HG02571 (cell line): Measurements from ENCODE around the gene GALNT11.
"Not testable (repeated sequence)": the region's sequence is repeated elsewhere in the genome, so short reads cannot be mapped to it uniquely, and the experiment has no call there.

Source experiments
- ATAC-seq: cut with Tn5 transposase; IDR thresholded peaks from one replicate; pipeline ENCODE4 v1.9.1; 2021; ENCODE audit warnings: mild to moderate bottlenecking, moderate library complexity; ENCODE audit not compliant: unreplicated experiment

GALNT11 gene

GRCh38 chr7:152027491-152028365 lies 2.3 kb downstream of the GALNT11 start:
- not testable (repeated sequence) for ATAC-seq

DNA sequence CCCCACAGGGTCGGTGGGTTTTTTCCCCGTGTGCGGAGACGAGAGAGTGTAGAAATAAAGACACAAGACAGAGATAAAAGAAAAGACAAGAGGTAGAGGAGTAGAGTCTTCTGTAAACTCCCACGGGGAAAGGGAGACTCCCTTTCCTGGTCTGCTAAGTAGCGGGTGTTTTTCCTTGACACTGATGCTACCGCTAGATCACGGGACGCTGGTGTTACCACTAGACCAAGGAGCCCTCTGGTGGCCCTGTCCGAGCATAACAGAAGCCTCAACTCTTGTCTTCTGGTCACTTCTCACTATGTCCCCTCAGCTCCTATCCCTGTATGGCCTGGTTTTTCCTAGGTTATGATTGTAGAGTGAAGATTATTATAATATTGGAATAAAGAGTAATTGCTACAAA lies 4.6 kb downstream of the GALNT11 start:
- ATAC-seq = not testable (repeated sequence)

- ATAC-seq = not testable (repeated sequence)
Observed at GRCh38 chr7:152030639-152031038, 5.2 kb downstream of the GALNT11 start.

DNA sequence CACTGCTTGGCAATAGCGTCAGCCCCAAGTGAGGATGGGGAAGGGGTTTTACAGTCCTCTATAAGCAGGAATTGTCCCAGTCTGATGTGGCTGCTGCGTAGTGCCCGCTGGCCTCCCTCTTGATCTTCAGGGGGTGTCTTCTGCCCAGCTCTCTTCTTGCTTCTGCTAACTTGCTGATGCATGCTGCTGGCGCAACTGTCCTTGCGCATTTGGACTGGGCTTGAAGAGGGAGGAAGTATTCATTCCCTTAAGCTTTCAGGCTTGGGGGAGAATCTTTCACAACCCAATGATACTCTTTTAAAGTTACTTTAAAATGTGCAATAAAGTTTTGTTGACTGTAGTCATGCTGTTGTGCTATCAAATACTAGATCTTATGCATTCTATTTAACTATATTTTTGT lies 10.3 kb downstream of the GALNT11 start:
- no peak for ATAC-seq

- not testable (repeated sequence) for ATAC-seq
Observed at GRCh38 chr7:152038410-152038809, 12.9 kb downstream of the GALNT11 start.

DNA sequence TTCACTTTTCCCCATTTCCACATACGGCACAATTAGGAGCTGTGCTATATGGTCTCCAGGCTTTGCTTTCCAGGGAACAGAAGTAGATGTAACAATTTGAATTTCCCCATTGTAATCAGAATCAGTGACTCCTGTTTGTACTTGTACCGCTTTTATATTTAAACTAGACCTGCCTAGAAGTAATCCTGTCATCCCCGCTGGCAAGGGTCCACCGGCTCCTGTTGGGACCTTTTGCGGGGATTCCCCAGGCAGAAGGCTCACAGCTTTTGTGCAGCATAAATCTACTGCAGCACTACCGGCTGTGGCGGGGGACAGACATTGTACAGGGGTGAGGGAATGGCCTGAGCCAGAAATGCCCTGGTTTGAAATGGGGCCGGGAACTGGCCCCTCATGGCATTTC lies 17.6 kb downstream of the GALNT11 start:
- not testable (repeated sequence) for ATAC-seq

- not testable (repeated sequence) for ATAC-seq
Observed at GRCh38 chr7:152044909-152045308, 19.4 kb downstream of the GALNT11 start.

- ATAC-seq = no peak
Observed at GRCh38 chr7:152046531-152046930, 21.1 kb downstream of the GALNT11 start.

DNA sequence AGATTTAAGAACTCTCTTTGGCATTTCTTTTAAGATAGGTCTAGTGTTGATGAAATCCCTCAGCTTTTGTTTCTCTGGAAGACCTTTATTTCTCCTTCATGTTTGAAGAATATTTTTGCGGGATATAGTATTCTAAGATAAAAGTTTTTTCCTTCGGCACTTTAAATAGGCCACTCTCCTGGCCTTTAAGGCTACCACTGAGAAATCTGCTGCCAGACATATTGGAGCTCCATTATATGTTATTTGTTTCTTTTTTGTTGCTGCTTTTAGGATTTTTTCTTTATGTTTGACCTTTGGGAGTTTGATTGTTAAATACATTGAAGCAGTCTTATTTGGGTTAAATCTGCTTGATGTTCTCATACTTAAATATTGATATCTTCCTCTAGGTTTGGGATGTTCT lies 22.6 kb downstream of the GALNT11 start:
- ATAC-seq = no peak

DNA sequence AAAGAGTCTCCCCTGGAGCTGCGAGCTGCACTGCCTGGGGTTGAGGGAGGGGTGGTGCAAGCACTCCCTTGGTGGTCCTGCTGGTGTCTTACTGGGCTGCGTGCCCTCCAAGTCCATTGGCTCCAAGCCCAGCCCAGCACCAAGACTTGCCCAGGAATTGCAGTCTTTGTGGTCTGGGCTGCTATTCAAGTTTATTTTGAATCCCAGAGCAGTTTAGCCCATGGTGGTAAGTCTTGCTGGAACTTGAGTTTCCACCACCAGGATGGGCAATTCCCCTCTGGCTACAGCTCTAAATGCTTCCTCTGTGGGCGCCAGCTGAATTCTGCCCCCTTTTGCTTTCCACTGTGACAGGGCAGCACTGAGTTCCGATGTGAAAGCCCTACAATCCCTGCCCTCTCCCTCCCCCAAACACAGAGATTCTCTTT lies 25.1 kb downstream of the GALNT11 start:
- ATAC-seq = no peak

DNA sequence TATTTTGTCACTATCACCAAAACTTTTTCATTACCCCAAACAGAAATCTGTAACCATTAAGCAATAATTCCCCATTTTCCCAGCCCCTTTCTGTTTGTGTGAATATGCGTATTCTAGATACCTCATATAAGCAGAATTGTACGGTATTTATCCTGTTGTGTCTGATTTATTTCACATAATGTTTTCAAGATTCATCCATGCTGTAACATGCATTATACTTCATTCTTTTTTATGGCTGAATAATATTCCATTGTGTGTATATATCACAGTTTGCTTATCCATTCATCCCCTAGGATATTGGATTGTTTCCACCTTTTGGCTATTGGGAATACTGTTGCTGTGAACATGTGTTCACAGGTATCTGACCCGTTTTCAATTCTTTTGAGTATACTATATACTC lies 26.5 kb downstream of the GALNT11 start:
- ATAC-seq = no peak

DNA sequence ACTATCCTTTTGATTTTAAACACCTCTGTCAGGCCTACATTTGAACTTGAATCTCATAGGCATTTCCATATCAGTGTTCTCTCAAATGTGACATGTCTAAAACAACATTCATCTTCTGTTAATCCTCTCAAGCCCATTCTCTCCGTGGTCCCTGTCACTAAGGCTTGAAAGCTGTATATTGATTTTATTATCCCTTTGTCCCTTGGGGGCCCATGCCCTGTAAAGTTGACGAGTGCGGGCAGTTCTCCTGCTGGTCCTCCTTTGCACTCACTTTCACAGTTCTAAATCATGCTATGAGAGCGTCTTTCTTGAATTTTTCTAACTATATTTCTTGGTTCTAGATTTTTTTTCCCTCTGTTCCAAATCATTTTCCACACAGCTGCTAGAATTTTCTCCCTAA lies 27.3 kb downstream of the GALNT11 start:
- no peak for ATAC-seq

- ATAC-seq = no peak
Observed at GRCh38 chr7:152054367-152055230, 29.1 kb downstream of the GALNT11 start.

DNA sequence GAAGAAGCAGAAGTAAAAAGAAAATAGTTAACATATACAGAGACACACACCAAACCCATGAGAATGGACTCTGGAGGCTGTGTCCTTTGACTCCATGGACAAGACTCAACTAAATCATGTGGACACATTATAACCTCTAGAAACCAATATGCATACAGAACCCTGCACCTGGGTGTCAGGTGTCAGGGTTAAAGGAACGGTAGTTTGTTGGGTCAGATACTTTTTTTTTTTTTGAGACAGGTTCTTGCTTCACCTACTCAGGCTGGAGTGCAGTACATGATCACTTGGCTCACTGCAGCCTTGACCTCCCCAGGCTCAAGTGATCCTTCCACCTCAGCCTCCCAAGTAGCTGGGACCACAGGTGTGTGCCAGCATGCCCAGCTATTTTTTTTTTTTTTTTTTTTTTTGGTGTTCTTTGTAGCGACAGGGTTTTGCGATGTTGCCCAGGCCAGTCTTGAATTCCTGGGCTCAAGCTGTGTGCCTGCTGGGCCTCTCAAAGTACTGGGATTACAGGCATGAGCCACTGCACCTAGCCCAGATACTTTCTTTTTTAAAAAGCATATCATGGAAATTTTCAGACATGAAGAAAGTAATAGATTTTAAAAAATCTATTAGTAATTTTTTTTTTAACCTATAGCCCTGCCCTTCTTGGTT lies 31.3 kb downstream of the GALNT11 start:
- ATAC-seq = no peak

DNA sequence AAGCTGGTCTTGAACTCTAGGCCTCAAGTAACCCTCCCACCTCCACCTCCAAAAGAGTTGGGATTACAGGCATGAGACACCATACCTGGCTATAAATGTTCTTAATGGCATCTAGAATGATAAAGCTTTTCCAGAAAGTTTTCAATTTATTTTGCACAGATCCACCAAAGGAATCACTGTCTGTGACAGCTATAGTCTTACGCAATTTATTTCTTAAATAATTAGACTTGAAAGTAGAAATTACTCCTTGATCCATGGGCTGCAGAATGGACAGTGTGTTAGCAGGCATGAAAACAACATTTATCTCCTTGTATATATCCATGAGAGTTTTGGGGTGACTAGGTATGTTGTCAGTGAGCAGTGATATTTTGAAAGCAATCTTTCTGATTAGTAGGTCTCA lies 33.8 kb downstream of the GALNT11 start:
- no peak for ATAC-seq

DNA sequence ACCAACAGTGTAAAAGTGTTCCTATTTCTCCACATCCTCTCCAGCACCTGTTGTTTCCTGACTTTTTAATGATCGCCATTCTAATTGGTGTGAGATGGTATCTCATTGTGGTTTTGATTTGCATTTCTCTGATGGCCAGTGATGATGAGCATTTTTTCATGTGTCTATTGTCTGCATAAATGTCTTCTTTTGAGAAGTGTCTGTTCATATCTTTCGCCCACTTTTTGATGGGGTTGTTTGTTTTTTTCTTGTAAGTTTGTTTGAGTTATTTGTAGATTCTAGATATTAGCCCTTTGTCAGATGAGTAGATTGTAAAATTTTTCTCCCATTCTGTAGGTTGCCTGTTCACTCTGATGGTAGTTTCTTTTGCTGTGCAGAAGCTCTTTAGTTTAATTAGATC lies 35.6 kb downstream of the GALNT11 start:
- not testable (repeated sequence) for ATAC-seq

DNA sequence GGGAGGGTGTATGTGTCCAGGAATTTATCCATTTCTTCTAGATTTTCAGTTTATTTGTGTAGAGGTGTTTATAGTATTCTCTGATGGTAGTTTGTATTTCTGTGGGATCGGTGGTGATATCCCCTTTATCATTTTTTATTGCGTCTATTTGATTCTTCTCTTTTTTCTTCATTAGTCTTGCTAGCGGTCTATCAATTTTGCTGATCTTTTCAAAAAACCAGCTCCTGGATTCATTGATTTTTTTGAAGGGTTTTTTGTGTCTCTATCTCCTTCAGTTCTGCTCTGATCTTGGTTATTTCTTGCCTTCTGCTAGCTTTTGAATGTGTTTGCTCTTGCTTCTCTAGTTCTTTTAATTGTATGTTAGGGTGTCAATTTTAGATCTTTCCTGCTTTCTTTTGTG lies 37.7 kb downstream of the GALNT11 start:
- not testable (repeated sequence) for ATAC-seq

- ATAC-seq = not testable (repeated sequence)
Observed at GRCh38 chr7:152063821-152064220, 38.3 kb downstream of the GALNT11 start.

DNA sequence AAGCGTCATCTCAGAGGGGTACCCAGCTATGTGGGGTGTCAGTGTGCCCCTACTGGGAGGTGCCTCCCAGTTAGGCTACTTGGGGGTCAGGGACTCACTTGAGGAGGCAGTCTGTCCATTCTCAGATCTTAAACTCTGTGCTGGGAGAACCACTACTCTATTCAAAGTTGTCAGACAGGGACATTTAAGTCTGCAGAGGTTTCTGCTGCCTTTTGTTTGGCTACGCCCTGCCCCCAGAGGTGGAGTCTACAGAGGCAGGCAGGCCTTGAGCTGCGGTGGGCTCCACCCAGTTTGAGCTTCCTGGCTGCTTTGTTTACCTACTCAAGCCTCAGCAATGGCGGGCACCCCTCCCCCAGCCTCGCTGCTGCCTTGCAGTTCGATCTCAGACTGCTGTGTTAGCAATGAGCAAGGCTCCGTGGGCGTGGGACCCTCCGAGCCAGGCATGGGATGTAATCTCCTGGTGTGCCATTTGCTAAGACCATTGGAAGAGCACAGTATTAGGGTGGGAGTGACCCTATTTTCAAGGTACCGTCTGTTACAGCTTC lies 40.4 kb downstream of the GALNT11 start:
- ATAC-seq = not testable (repeated sequence)

- no peak for ATAC-seq
Observed at GRCh38 chr7:152072421-152072820, 46.9 kb downstream of the GALNT11 start.

DNA sequence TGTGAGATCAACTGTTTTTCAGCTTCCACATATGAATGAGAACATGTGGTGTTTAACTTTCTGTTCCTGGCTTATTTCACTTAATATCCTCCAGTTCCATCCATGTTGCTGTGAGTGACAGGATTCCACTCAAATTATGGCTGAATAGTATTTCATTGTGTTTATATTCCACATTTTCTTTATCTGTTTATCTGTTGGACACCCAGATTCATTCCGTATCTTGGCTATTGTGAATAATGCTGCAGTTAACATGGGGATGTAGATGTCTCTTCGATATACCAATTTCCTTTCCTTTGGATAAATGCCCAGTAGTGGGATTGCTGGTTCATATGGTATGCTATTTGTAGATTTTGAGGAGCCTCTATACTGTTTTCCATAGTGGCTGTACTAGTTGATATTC lies 47.9 kb downstream of the GALNT11 start:
- ATAC-seq = no peak
